ENCODE measurements around the gene GHRHR.

GHRHR gene

DNA sequence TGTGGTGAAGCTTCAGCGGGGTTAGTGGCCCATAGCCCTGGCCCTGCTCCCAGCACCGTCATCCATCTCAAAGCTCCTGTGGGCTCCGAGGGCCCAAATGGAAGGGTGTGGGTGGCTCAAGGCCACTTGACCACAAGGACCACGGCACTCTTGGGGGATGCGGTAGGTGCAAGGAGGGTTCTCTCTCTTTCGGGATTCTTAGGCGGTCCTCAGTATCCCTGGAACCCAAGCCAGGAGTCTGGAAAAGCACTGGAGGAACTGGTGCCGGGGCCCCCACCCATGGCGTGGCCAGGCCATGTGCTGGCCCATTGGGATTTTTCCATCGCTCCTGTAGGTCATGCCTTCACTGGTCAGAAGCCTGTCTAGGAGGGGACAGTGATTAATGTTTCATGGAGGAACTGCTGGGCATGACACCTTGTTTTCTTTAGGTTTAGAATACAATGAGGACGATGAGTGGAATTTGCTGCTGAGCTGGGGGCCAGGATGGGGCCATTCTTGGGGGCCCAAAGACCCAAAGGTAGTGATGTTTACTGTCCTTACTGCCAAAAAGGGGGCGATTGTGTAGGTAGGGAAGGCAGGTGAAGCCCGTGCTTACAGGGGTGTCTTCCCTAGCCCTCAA lies 35.4 kb upstream of the GHRHR start:
- TF ChIP-seq, protein P1, sequence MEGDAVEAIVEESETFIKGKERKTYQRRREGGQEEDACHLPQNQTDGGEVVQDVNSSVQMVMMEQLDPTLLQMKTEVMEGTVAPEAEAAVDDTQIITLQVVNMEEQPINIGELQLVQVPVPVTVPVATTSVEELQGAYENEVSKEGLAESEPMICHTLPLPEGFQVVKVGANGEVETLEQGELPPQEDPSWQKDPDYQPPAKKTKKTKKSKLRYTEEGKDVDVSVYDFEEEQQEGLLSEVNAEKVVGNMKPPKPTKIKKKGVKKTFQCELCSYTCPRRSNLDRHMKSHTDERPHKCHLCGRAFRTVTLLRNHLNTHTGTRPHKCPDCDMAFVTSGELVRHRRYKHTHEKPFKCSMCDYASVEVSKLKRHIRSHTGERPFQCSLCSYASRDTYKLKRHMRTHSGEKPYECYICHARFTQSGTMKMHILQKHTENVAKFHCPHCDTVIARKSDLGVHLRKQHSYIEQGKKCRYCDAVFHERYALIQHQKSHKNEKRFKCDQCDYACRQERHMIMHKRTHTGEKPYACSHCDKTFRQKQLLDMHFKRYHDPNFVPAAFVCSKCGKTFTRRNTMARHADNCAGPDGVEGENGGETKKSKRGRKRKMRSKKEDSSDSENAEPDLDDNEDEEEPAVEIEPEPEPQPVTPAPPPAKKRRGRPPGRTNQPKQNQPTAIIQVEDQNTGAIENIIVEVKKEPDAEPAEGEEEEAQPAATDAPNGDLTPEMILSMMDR (IDR thresholded peaks at IDR 0.05; ENCODE audit: extremely low read depth, missing control alignments) = no peak
- no peak for DNase-seq (ENCODE audit: low spot score)

DNA sequence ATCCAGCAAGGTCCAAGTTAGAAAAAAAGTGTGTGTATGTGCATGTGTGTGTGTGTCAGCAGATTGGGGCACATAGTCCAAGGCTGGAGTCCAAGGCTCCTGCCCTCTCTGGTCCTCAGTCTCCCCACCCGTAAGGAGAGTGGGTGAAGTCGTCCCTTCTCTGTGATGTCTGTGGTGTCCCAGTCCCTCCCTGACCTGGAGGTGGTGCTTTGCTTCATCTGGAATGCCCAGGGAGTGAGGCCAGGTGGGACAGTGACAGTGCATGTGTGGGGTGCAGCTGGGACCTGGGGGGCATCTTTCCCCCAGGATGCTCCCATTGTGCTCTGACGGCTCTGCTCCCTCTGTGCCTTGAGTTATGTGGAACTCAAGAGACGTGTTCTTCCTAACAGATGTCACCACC lies 34.1 kb upstream of the GHRHR start:
- no peak for DNase-seq (ENCODE audit: low spot score)
- TF ChIP-seq, protein P1 (IDR thresholded peaks at IDR 0.05; ENCODE audit: extremely low read depth, missing control alignments) = no peak

DNA sequence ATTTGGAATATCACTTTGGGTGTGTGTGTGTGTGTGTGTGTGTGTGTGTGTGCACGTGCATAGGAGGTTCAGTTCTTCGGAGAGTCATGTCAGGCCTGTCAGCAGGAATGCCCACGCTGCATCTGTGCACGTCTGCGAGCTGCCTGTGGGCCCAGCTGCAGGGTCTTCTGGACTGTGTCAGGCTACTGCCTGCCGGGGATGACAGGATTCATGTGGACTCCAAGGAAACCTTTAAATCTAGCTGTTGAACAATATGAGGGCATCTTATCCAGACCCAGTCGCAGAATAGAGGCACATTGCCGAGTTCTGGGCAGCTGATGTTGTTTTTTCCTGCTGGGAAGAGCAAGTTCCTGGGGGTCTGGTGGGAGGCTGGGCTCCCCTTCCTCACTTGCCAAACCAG lies 33.1 kb upstream of the GHRHR start:
- DNase-seq (ENCODE audit: low spot score) = no peak
- TF ChIP-seq, protein P1 (IDR thresholded peaks at IDR 0.05; ENCODE audit: extremely low read depth, missing control alignments) = no peak

DNA sequence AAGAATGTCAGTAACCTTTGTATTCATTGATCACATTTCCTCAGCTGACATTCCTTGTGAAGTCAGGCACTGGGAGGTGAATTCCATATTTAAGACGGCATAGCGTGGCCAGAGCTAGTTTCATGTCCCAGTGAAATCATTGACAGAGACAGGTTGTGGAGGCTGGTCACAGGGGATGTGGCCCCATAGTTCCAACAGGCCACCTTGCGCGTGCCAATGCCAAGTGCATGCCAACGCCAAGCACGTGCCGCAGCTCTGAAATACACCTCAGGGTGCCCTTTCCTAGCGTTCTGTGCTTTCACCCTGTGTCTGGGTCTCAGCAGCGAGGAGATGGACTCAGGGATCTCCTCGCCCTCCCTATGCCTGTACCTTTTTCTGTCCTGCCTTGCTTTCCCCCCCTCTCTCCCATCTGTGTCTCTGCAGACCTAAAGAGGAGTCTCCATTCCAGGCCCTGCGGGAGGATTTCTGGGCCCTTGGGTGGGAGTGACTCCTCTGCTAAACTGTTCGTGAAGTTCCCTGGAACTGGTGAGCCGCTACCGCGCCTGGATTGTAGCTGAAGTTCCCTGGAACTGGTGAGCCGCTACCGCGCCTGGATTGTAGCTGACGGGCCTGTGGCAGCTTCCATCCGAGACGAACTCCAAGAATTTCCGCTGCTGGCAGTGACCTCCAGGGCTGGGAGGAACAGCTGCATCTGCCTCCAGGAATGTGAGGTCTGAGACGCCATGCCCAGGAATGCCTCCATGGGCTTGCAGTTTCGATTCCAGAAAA lies 32.4 kb upstream of the GHRHR start:
- TF ChIP-seq, protein P1 (IDR thresholded peaks at IDR 0.05; ENCODE audit: extremely low read depth, missing control alignments) = no peak
- peak; percentile 2 for DNase-seq (ENCODE audit: low spot score)

DNA sequence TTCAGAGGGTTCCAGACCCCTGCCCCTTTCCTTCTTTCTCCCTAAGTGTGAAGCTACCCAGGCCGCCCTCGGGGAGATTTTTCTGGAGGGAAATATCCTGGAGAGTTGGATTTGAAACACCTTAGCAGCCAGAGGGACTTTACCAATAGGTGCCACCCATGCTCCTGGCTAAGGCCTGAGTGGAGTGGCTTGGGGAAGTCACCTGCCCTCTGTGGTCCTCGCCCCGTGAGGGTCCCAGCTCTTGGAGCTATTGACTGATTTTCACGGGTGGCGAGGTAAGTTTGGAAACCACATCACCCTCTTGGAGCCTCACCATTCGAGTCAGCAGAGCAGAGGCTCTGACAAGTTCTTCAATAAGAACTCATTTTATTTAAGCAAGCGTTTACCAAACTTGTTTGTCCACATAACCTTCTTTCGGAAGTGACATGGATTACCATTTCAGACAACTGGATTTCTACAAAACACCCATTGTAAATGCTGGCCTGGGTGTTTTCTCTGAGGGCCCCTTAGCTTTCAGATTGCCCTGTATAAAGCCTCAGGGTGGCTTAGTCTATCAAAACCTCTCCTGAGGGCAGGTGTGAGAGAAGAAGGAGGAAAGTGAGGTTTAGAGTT lies 31.7 kb upstream of the GHRHR start:
- DNase-seq (ENCODE audit: low spot score) = no peak
- TF ChIP-seq, protein P1 (IDR thresholded peaks at IDR 0.05; ENCODE audit: extremely low read depth, missing control alignments) = no peak

DNA sequence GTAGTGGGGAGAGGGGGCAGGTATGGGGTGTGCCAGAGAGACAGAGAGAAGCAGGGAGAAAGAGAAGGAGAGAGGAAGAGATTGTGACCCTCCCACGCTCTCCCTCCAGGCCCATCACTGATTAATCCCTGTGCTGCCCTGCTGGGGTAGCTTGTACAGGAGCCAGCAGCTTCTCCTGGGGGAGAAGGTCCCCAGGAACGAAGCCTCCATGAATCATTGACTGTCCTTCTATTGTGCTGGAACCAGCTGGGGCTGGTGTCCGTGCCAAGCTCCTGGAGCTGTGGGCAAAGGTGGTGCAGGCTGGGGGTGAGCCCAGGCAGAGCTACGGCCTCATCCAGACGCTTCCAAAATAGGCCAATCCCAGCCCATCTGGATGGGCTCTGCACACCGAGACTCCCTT lies 31.2 kb upstream of the GHRHR start:
- DNase-seq (ENCODE audit: low spot score) = no peak
- TF ChIP-seq, protein P1 (IDR thresholded peaks at IDR 0.05; ENCODE audit: extremely low read depth, missing control alignments) = no peak
